ENCODE data around the gene EPDR1.

EPDR1 gene

DNA sequence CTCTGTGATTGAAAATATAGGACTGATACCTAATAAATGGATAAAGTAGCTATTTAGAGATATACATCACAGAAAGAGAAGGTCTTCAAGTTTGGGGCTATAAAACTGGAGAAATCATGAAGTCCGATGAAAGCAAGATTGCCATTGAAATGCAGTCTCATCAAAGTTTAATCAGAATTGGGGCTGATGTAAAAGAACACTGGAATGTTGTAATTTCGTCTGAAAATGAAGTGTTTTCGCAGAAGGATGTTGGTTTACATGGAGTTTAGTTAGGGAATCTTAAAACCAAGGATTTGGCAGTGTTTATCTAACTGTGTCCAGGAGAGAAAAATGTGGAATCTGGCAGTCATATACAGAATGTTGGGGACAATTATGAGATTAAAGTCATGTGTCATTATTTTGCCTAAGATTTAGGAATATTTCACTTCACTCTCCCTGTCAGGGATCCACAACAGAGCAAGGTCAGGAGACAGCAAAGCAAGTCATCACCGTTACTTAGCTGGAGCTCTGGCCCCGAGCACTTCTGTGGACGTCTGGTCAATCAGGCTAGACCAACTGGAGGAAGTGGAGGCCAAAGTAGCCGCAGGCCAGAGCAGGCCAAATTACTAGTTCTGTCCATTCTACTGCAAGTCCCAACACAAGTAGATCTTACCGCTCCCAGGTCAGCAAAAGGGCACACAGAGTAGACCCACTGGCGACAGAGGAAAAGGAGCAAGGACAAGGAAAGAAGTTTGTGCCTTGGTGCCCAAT is 37.0 kb downstream of the EPDR1 start:
- H3K9me3 ChIP-seq (ENCODE audit: low read length) = no peaks in the 10 kb centered on the region
- H3K36me3 ChIP-seq (ENCODE audit: insufficient read depth, low read length) = no peaks in the 10 kb centered on the region
- H3K27me3 ChIP-seq (ENCODE audit: control insufficient read depth in 1 of 2, insufficient read depth in 2 of 2, low read length in 2 of 2) = no peaks in the 10 kb centered on the region
- no peaks in the 10 kb centered on the region for H3K4me1 ChIP-seq (ENCODE audit: insufficient read depth, low read length)
- H3K9ac ChIP-seq (ENCODE audit: low read length) = no peak overlapping the region
- H3K27ac ChIP-seq (ENCODE audit: low read depth, low read length) = no peak overlapping the region
- no peak overlapping the region for H3K4me3 ChIP-seq (ENCODE audit: low read depth in 1 of 2, low read length in 2 of 2)

DNA sequence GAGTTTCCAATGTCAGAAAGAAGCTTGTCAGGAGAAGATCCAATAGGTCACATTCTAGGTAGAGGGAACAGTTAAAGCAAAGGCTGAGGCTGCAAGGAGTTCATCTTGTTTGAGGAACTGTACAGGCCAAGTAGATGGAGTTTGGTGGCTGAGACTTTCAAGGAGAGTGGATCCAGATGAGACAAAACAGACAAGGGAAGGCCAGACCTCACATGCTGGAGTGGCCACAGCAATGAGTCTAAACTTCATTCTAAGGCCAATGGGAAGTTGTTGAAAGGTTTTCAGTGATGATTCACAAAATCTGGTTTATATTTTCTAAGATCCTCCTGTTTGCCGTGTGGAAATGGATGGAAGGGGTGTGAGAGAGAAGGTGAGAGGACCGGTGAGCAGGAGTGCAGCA is 40.0 kb downstream of the EPDR1 start:
- H3K27me3 ChIP-seq (ENCODE audit: control insufficient read depth in 1 of 2, insufficient read depth in 2 of 2, low read length in 2 of 2) = no peaks in the 10 kb centered on the region
- no peak overlapping the region for H3K9ac ChIP-seq (ENCODE audit: low read length)
- H3K4me1 ChIP-seq (ENCODE audit: insufficient read depth, low read length) = no peaks in the 10 kb centered on the region
- H3K36me3 ChIP-seq (ENCODE audit: insufficient read depth, low read length) = no peaks in the 10 kb centered on the region
- no peak overlapping the region for H3K4me3 ChIP-seq (ENCODE audit: low read depth in 1 of 2, low read length in 2 of 2)
- no peak overlapping the region for H3K27ac ChIP-seq (ENCODE audit: low read depth, low read length)
- H3K9me3 ChIP-seq (ENCODE audit: low read length) = no peaks in the 10 kb centered on the region

DNA sequence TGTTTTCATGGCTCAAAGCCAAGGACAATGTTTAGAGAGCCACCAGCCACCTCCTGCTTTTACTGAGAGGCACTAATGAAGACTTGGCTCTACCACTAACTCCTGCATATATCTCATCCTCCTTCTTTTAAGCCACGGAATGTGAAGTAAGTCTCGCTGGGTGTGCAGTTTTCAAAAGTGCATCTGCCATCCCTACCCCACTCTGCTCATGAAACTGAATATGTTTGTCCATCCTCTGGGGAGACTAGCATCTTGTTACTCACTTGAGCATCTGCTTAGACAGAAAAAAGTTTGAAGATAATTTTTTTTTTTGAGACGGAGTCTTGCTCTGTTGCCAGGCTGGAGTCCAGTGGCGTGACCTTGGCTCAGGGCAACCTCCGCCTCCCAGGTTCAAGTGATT is 40.8 kb downstream of the EPDR1 start:
- no peaks in the 10 kb centered on the region for H3K4me1 ChIP-seq (ENCODE audit: insufficient read depth, low read length)
- H3K9me3 ChIP-seq (ENCODE audit: low read length) = no peaks in the 10 kb centered on the region
- no peaks in the 10 kb centered on the region for H3K27me3 ChIP-seq (ENCODE audit: control insufficient read depth in 1 of 2, insufficient read depth in 2 of 2, low read length in 2 of 2)
- no peak overlapping the region for H3K4me3 ChIP-seq (ENCODE audit: low read depth in 1 of 2, low read length in 2 of 2)
- no peaks in the 10 kb centered on the region for H3K36me3 ChIP-seq (ENCODE audit: insufficient read depth, low read length)
- no peak overlapping the region for H3K9ac ChIP-seq (ENCODE audit: low read length)
- H3K27ac ChIP-seq (ENCODE audit: low read depth, low read length) = no peak overlapping the region

DNA sequence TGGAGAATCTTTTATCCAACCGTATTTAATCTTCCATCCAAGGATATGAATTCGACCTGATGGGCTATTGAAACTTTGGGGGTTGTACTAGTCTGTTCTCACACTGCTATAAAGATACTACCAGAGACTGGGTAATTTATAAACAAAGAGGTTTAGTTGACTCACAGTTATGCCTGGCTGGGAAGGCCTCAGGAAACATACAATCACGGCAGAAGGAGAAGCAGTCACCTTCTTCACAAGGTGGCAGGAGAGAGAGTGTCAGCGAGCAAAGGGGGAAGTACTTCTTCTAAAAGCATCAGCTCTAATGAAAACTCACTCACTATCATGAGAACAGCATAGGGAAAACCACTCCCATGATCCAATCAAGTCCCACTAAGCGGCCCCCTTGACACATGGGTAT is 43.8 kb downstream of the EPDR1 start:
- Histone ChIP-seq H3K9me3 (ENCODE audit: low read length) (no peaks in the 10 kb centered on the region), H3K4me3 (ENCODE audit: low read depth in 1 of 2, low read length in 2 of 2) (no peak overlapping the region), H3K4me1 (ENCODE audit: insufficient read depth, low read length) (no peaks in the 10 kb centered on the region), H3K36me3 (ENCODE audit: insufficient read depth, low read length) (no peaks in the 10 kb centered on the region), H3K27ac (ENCODE audit: low read depth, low read length) (no peak overlapping the region), H3K9ac (ENCODE audit: low read length) (no peak overlapping the region), H3K27me3 (ENCODE audit: control insufficient read depth in 1 of 2, insufficient read depth in 2 of 2, low read length in 2 of 2) (no peaks in the 10 kb centered on the region)

DNA sequence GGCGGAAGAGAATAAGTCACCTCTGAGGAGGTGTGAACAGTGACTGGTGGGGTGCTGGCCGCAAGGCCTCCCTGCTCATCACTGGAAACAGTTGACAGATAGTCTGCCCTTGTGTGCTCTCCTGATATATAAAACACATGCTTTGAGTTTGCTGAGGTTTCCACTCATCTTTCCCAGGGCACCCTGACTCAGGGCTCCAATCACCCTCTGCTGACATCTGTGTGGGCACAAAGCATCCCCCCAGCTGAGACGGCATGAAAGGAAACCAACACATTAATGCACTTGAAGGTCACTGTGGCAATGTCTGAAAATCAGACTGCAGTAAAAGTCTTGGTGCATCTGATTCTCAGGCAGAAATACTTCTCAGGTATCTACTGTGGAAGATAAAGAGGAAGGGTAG is 49.8 kb downstream of the EPDR1 start:
- Histone ChIP-seq H3K4me1 (ENCODE audit: insufficient read depth, low read length) (no peaks in the 10 kb centered on the region), H3K27ac (ENCODE audit: low read depth, low read length) (no peak overlapping the region), H3K4me3 (ENCODE audit: low read depth in 1 of 2, low read length in 2 of 2) (no peak overlapping the region), H3K27me3 (ENCODE audit: control insufficient read depth in 1 of 2, insufficient read depth in 2 of 2, low read length in 2 of 2) (no peaks in the 10 kb centered on the region), H3K9me3 (ENCODE audit: low read length) (no peaks in the 10 kb centered on the region), H3K36me3 (ENCODE audit: insufficient read depth, low read length) (no peaks in the 10 kb centered on the region), H3K9ac (ENCODE audit: low read length) (no peak overlapping the region)

DNA sequence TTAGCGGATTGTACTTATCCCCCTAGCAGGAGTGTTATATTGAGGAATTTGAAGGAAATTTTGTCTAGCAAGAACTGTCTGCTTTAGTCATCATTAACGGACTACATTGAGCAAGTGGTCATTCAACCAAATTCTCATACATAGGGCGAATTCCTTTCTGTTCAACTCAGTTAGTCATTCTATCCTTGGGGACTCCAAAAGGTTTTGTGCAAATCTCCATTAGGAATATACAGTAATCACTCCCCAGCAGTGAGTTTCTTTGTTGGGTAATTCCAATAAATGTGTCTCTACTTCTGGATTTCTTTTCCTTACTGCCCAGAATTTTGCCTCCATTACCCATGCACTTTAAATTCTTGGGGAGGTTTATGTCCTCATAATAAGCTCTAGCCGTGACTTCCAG is 51.1 kb downstream of the EPDR1 start:
- H3K4me3 ChIP-seq (ENCODE audit: low read depth in 1 of 2, low read length in 2 of 2) = no peak overlapping the region
- H3K27me3 ChIP-seq (ENCODE audit: control insufficient read depth in 1 of 2, insufficient read depth in 2 of 2, low read length in 2 of 2) = no peaks in the 10 kb centered on the region
- H3K9ac ChIP-seq (ENCODE audit: low read length) = no peak overlapping the region
- no peaks in the 10 kb centered on the region for H3K36me3 ChIP-seq (ENCODE audit: insufficient read depth, low read length)
- no peak overlapping the region for H3K27ac ChIP-seq (ENCODE audit: low read depth, low read length)
- H3K9me3 ChIP-seq (ENCODE audit: low read length) = no peaks in the 10 kb centered on the region
- H3K4me1 ChIP-seq (ENCODE audit: insufficient read depth, low read length) = no peaks in the 10 kb centered on the region

DNA sequence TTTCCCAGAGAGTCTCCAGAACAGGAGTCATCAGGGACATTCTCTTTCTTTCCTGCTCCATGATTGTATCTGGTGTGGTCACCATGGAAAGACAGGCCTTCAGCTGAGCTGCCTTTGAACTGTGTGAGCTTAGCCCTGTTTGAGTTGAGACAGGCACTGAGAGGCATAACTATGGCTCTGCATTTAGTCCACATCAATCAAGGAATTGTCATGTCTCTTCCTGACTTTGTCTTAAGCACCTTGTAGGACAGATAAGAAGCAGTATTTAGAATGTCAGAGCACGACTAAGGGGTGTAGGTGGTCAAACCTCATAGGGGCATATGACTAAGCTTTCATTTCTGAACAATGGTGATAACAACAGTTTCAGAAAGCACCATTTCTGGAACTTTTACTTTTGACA is 53.5 kb downstream of the EPDR1 start:
- H3K9me3 ChIP-seq (ENCODE audit: low read length) = no peaks in the 10 kb centered on the region
- H3K4me3 ChIP-seq (ENCODE audit: low read depth in 1 of 2, low read length in 2 of 2) = no peak overlapping the region
- no peaks in the 10 kb centered on the region for H3K36me3 ChIP-seq (ENCODE audit: insufficient read depth, low read length)
- no peak overlapping the region for H3K9ac ChIP-seq (ENCODE audit: low read length)
- no peaks in the 10 kb centered on the region for H3K4me1 ChIP-seq (ENCODE audit: insufficient read depth, low read length)
- H3K27ac ChIP-seq (ENCODE audit: low read depth, low read length) = no peak overlapping the region
- H3K27me3 ChIP-seq (ENCODE audit: control insufficient read depth in 1 of 2, insufficient read depth in 2 of 2, low read length in 2 of 2) = no peaks in the 10 kb centered on the region

DNA sequence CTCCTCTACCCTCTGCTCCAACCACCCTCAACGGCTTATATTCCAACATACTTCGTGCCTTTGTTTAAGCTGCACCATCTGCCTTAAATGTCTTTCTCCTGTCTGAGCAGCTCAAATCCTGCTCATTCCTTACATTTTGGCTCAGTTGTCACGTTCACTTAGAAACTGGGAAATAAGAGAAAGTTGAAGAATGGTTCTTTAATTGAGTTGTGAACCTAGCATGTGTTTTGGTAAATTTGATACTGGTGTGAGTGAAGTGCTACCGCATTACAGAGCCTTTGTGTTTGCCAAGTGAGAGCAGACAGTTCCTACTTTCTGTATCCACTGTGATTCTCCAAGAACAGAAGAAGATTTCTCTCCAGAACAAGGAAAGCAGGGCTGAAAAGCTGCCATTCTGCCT is 54.3 kb downstream of the EPDR1 start:
- Histone ChIP-seq H3K36me3 (ENCODE audit: insufficient read depth, low read length) (no peaks in the 10 kb centered on the region), H3K27ac (ENCODE audit: low read depth, low read length) (no peak overlapping the region), H3K9ac (ENCODE audit: low read length) (no peak overlapping the region), H3K27me3 (ENCODE audit: control insufficient read depth in 1 of 2, insufficient read depth in 2 of 2, low read length in 2 of 2) (no peaks in the 10 kb centered on the region), H3K9me3 (ENCODE audit: low read length) (no peaks in the 10 kb centered on the region), H3K4me3 (ENCODE audit: low read depth in 1 of 2, low read length in 2 of 2) (no peak overlapping the region), H3K4me1 (ENCODE audit: insufficient read depth, low read length) (no peaks in the 10 kb centered on the region)

DNA sequence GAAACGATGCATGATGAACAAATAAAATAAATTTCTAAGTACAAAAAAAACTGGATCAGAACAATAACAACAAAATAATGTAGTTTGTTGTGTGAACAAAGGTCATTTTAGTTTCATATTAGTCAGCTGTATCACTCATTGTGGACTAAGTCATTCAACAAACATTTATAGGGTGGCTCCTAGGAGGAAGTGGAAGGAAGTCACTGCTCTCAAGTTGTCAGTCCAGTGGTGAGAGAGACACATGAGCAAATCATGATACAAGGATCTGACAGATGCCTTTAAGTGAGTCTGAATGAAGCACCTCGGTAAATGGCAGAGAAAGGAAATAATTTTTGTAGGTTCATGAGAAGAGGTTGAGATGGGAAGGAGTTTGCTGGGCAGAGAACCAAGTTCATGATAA is 56.8 kb downstream of the EPDR1 start:
- no peak overlapping the region for H3K27ac ChIP-seq (ENCODE audit: low read depth, low read length)
- H3K9ac ChIP-seq (ENCODE audit: low read length) = no peak overlapping the region
- no peaks in the 10 kb centered on the region for H3K36me3 ChIP-seq (ENCODE audit: insufficient read depth, low read length)
- H3K27me3 ChIP-seq (ENCODE audit: control insufficient read depth in 1 of 2, insufficient read depth in 2 of 2, low read length in 2 of 2) = no peaks in the 10 kb centered on the region
- H3K4me3 ChIP-seq (ENCODE audit: low read depth in 1 of 2, low read length in 2 of 2) = no peak overlapping the region
- no peaks in the 10 kb centered on the region for H3K4me1 ChIP-seq (ENCODE audit: insufficient read depth, low read length)
- no peaks in the 10 kb centered on the region for H3K9me3 ChIP-seq (ENCODE audit: low read length)

DNA sequence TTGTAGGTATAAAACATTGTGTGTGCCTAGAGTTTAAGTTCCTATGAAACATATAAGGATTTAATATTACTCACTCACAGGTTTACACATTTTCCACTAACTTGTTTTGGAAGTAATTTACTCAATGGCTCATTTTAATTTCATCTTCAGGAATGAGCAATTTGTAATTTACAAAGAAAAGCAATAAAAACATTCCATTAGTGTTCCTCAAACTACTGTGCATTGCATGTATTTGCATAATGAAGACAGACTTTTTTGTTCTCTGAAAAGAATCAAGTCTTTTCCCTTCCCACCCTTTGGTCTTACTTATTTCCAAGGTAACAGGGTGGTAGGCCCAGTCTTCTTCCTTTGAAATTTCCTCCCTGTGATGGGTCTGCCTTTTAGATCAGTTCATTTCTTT is 61.2 kb downstream of the EPDR1 start:
- no peaks in the 10 kb centered on the region for H3K27me3 ChIP-seq (ENCODE audit: control insufficient read depth in 1 of 2, insufficient read depth in 2 of 2, low read length in 2 of 2)

DNA sequence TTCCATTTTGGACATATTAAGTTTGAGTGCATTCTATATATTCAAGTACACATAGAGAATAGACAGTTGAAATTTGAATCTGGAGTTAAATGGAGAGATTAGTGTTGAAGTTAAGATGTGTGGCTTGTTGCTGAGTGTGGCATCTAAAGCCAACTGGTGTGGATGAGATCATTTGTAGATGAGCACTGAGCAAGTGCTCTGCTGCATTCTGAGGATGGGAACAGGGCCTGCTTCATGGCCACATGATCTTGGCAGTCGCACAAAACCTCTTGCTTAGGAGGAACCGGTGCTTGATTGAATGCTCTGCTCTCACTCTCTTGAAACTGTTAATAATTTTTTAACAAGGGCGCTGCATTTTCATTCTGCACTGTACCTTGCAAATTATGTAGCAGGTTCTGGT is 62.0 kb downstream of the EPDR1 start:
- no peak overlapping the region for H3K9ac ChIP-seq (ENCODE audit: low read length)
- no peaks in the 10 kb centered on the region for H3K4me1 ChIP-seq (ENCODE audit: insufficient read depth, low read length)
- H3K9me3 ChIP-seq (ENCODE audit: low read length) = no peaks in the 10 kb centered on the region
- no peak overlapping the region for H3K27ac ChIP-seq (ENCODE audit: low read depth, low read length)
- no peaks in the 10 kb centered on the region for H3K36me3 ChIP-seq (ENCODE audit: insufficient read depth, low read length)
- no peaks in the 10 kb centered on the region for H3K27me3 ChIP-seq (ENCODE audit: control insufficient read depth in 1 of 2, insufficient read depth in 2 of 2, low read length in 2 of 2)
- no peak overlapping the region for H3K4me3 ChIP-seq (ENCODE audit: low read depth in 1 of 2, low read length in 2 of 2)

More for the DNA sequence above, 61.2 kb downstream of the EPDR1 start:
- no peaks in the 10 kb centered on the region for H3K4me1 ChIP-seq (ENCODE audit: insufficient read depth, low read length)
- H3K36me3 ChIP-seq (ENCODE audit: insufficient read depth, low read length) = no peaks in the 10 kb centered on the region
- no peaks in the 10 kb centered on the region for H3K9me3 ChIP-seq (ENCODE audit: low read length)
- no peak overlapping the region for H3K9ac ChIP-seq (ENCODE audit: low read length)
- no peak overlapping the region for H3K4me3 ChIP-seq (ENCODE audit: low read depth in 1 of 2, low read length in 2 of 2)
- no peak overlapping the region for H3K27ac ChIP-seq (ENCODE audit: low read depth, low read length)

DNA sequence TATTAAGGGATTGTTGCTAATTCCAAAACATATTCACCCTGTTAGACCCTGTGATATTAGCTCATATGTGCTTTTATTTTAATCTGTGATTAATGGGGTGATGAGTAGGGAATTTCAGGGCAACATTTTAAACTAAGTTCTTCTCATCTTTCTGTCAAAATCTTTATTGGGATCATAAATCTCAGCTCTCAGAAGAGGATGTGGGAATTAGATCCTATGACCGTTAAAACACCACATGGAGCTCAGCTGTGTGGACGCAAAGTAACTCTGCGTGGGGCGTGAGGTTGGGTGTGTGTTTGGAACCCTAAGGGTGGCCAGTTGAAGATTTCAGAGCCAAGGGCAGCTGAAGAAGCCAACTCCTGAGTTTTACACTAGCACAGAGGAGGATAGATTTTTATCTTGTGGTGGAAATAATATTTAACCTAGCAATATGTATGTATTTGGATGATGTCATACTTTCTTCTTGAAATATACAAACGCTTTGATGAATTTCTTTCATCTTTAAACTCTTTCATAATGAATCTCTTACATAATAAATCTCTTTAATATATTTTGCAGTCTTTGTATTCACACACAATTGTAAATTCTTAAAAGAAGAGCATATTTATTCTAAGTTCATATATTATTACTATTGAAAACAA is 64.4 kb downstream of the EPDR1 start:
- no peaks in the 10 kb centered on the region for H3K36me3 ChIP-seq (ENCODE audit: insufficient read depth, low read length)
- no peak overlapping the region for H3K27ac ChIP-seq (ENCODE audit: low read depth, low read length)
- H3K4me3 ChIP-seq (ENCODE audit: low read depth in 1 of 2, low read length in 2 of 2) = no peak overlapping the region
- H3K9me3 ChIP-seq (ENCODE audit: low read length) = no peaks in the 10 kb centered on the region
- H3K4me1 ChIP-seq (ENCODE audit: insufficient read depth, low read length) = no peaks in the 10 kb centered on the region
- no peak overlapping the region for H3K9ac ChIP-seq (ENCODE audit: low read length)
- H3K27me3 ChIP-seq (ENCODE audit: control insufficient read depth in 1 of 2, insufficient read depth in 2 of 2, low read length in 2 of 2) = no peaks in the 10 kb centered on the region
